HepG2 (cell line): ENCODE results near the gene C11orf24. TPM values are rescaled to one million over a fixed set of nuclear protein-coding genes. Genes with fewer than 3 reads are reported as not detected.

Source experiments
- CBX5 ChIP-seq: sonication (generic); formaldehyde crosslinking; IDR thresholded peaks from 2 replicates; pipeline ENCODE4 v1.4.0; 2020; ENCODE audit warnings: missing genetic modification reagents, borderline replicate concordance
- CEBPZ ChIP-seq: IDR thresholded peaks from 2 replicates; pipeline ENCODE4 v1.6.1; 2012; ENCODE audit warnings: low read length, improper control_type of control experiment
- EEA1 ChIP-seq: sonication (generic); formaldehyde crosslinking; IDR thresholded peaks from 2 replicates; pipeline ENCODE4 v1.5.1; 2020; ENCODE audit warnings: mild to moderate bottlenecking, missing genetic modification reagents, borderline replicate concordance
- FOXO1 ChIP-seq: sonication (generic); formaldehyde crosslinking; IDR thresholded peaks from 2 replicates; pipeline ENCODE4 v1.4.0; 2020; ENCODE audit warnings: missing genetic modification reagents
- GRHL1 ChIP-seq: sonication (generic); formaldehyde crosslinking; conservative IDR thresholded peaks from 2 replicates; pipeline ENCODE4 v1.8.0; 2022; ENCODE audit warnings: missing genetic modification reagents
- GTF3A ChIP-seq: sonication (generic); formaldehyde crosslinking; conservative IDR thresholded peaks from 2 replicates; pipeline ENCODE4 v1.4.0; 2020; ENCODE audit warnings: mild to moderate bottlenecking, missing genetic modification reagents
- HDAC6 ChIP-seq: fragments of 200-600 bp; sonication (generic); IDR thresholded peaks from 2 replicates; pipeline ENCODE4 v1.7.0; 2017; ENCODE audit warnings: mild to moderate bottlenecking, antibody characterized with exemption, low read length, low read depth
- HNRNPH1 ChIP-seq: fragments of 200-400 bp; formaldehyde crosslinking; optimal IDR thresholded peaks from 2 replicates; pipeline ENCODE3; 2017; ENCODE audit warnings: mild to moderate bottlenecking, low read depth, low read length
- KDM4B ChIP-seq: sonication (generic); formaldehyde crosslinking; IDR thresholded peaks from 2 replicates; pipeline ENCODE4 v1.4.0; 2020; ENCODE audit warnings: missing genetic modification reagents
- NBN ChIP-seq: fragments of 450-650 bp; conservative IDR thresholded peaks from 2 replicates; pipeline ENCODE4 v1.6.1; 2017
- NCOR1 ChIP-seq: fragments of 200-600 bp; sonication (generic); IDR thresholded peaks from 2 replicates; pipeline ENCODE4 v1.7.0; 2017; ENCODE audit warnings: antibody characterized with exemption, low read length, borderline replicate concordance
- NFE2L1 ChIP-seq: sonication (generic); formaldehyde crosslinking; IDR thresholded peaks from 2 replicates; pipeline ENCODE4 v1.4.0; 2020; ENCODE audit warnings: missing genetic modification reagents, mild to moderate bottlenecking, borderline replicate concordance
- NFE2L2 ChIP-seq: fragments of 150-350 bp; IDR thresholded peaks from 2 replicates; pipeline ENCODE4 v1.6.1; 2014; ENCODE audit warnings: low read length
- NFKBIZ ChIP-seq: IDR thresholded peaks from 2 replicates; pipeline ENCODE4 v1.6.1; 2018; ENCODE audit warnings: missing genetic modification reagents, missing compliant biosample characterization
- NFRKB ChIP-seq: fragments of 450-650 bp; IDR thresholded peaks from 2 replicates; pipeline ENCODE4 v1.6.1; 2017
- PBX2 ChIP-seq: IDR thresholded peaks from 2 replicates; pipeline ENCODE4 v1.6.1; 2016; ENCODE audit warnings: control low read depth
- POLR2A ChIP-seq, 2 experiments: IDR thresholded peaks; 2 replicates each; pipeline ENCODE4 v1.6.1; 2011; ENCODE audit warnings: low read depth in 2 of 2, low read length in 2 of 2, mild to moderate bottlenecking in 1 of 2, moderate library complexity in 1 of 2; ENCODE audit not compliant: insufficient read depth in 1 of 2
- SIN3A ChIP-seq: IDR thresholded peaks from 2 replicates; pipeline ENCODE4 v1.6.1; 2011; ENCODE audit warnings: low read depth, mild to moderate bottlenecking, control low read depth, low read length, borderline replicate concordance
- SRSF1 ChIP-seq: fragments of 200-400 bp; formaldehyde crosslinking; optimal IDR thresholded peaks from 2 replicates; pipeline ENCODE3; 2017; ENCODE audit warnings: mild to moderate bottlenecking, low read depth, low read length, moderate library complexity
- XBP1 ChIP-seq: sonication (generic); formaldehyde crosslinking; IDR thresholded peaks from 2 replicates; pipeline ENCODE4 v1.5.0; 2020; ENCODE audit warnings: missing genetic modification reagents
- ZFAT ChIP-seq: sonication (generic); formaldehyde crosslinking; conservative IDR thresholded peaks from 2 replicates; pipeline ENCODE4 v1.8.1; 2023; ENCODE audit warnings: missing genetic modification reagents, inconsistent platforms
- ZFP36L1 ChIP-seq: sonication (generic); formaldehyde crosslinking; IDR thresholded peaks from 2 replicates; pipeline ENCODE4 v1.8.0; 2022; ENCODE audit warnings: mild to moderate bottlenecking, missing genetic modification reagents, moderate library complexity
- ZFYVE20 ChIP-seq: sonication (generic); formaldehyde crosslinking; IDR thresholded peaks from 2 replicates; pipeline ENCODE4 v1.8.0; 2023; ENCODE audit warnings: low read depth, mild to moderate bottlenecking, moderate library complexity, missing genetic modification reagents, borderline replicate concordance
- ZNF33A ChIP-seq: sonication (generic); formaldehyde crosslinking; IDR thresholded peaks from 2 replicates; pipeline ENCODE4 v1.5.1; 2020; ENCODE audit warnings: missing genetic modification reagents, mild to moderate bottlenecking, moderate library complexity, borderline replicate concordance
- ZNF644 ChIP-seq: IDR thresholded peaks from 2 replicates; pipeline ENCODE4 v1.6.1; 2016; ENCODE audit warnings: low read depth
- ZNF678 ChIP-seq: sonication (generic); formaldehyde crosslinking; IDR thresholded peaks from 2 replicates; pipeline ENCODE4 v1.4.0; 2020; ENCODE audit warnings: mild to moderate bottlenecking, missing genetic modification reagents
- ZNF75D ChIP-seq: sonication (generic); formaldehyde crosslinking; IDR thresholded peaks from 2 replicates; pipeline ENCODE4 v1.8.1; 2023; ENCODE audit warnings: missing genetic modification reagents, mild to moderate bottlenecking, borderline replicate concordance
- ZSCAN12 ChIP-seq: sonication (generic); formaldehyde crosslinking; IDR thresholded peaks from 2 replicates; pipeline ENCODE4 v1.9.0; 2021; ENCODE audit warnings: mild to moderate bottlenecking, missing genetic modification reagents
- polyA plus RNA-seq, 8 experiments: library from polyadenylated mRNA; depleted of rRNA in 3 of 8; stranded (reverse) in 7 of 8; unstranded in 1 of 8; fragments of >200 nt; fragmentation: Illumina TruSeq in 4 of 8; extraction: Trizol in 4 of 8; gene quantifications; 2 replicates each; pipeline versions ENCODE4 v1.2.1 to v1.2.3, GENCODE V29; 2011 to 2016; ENCODE audit warnings: low read depth in 4 of 8, missing spikeins in 1 of 8, mixed read lengths in 1 of 8; ENCODE audit not compliant: insufficient read depth in 1 of 8
- total RNA-seq, 5 experiments: library from RNA; depleted of rRNA; stranded (reverse); fragments of >200 nt; fragmentation: Illumina TruSeq; extraction: Trizol; gene quantifications; 2 replicates each; pipeline ENCODE4 v1.2.3, GENCODE V29; 2016; ENCODE audit warnings: low read depth in 1 of 5

Gene C11orf24
- total and polyA plus RNA-seq, 2 of the 13 experiments (the other 11 are each of a cell fraction or from before 2014, with no cell fraction given), result 52.9 to 55.5 TPM

GRCh38 chr11:68216171-68216938 is 55.4 kb downstream of the C11orf24 start (continued):
- TF ChIP-seq NCOR1 (no peak), ZFP36L1 (no peak), POLR2A (IDR thresholded peaks at IDR 0.05; ENCODE audit: insufficient read depth in 1 of 2, low read depth in 2 of 2, low read length in 2 of 2) (no peak), CEBPZ (no peak), XBP1 (CRISPR knock-in tag) (no peak), HDAC6 (no peak), NBN (no peak), ZSCAN12 (CRISPR knock-in tag) (no peak), EEA1 (CRISPR knock-in tag) (no peak), ZNF75D (CRISPR knock-in tag) (no peak), HNRNPH1 (no peak), CBX5 (CRISPR knock-in tag) (no peak), ZFYVE20 (CRISPR knock-in tag) (no peak), KDM4B (CRISPR knock-in tag) (no peak), FOXO1 (CRISPR knock-in tag) (no peak), SIN3A (no peak), SRSF1 (no peak), GTF3A (CRISPR knock-in tag) (no peak), NFRKB (no peak), ZNF644 (CRISPR knock-in tag) (no peak), PBX2 (CRISPR knock-in tag) (no peak), GRHL1 (CRISPR knock-in tag) (no peak), ZFAT (CRISPR knock-in tag) (no peak), NFE2L2 (no peak), NFE2L1 (CRISPR knock-in tag) (no peak), NFKBIZ (CRISPR knock-in tag) (no peak), ZNF33A (no peak), ZNF678 (no peak)
